ENCODE data around the gene FERMT1. TPM values are rescaled to one million over a fixed set of nuclear protein-coding genes. Genes with fewer than 3 reads are reported as not detected.

FERMT1 gene
- polyA plus RNA-seq, 2 donors = 10.9 to 14.0 TPM

DNA sequence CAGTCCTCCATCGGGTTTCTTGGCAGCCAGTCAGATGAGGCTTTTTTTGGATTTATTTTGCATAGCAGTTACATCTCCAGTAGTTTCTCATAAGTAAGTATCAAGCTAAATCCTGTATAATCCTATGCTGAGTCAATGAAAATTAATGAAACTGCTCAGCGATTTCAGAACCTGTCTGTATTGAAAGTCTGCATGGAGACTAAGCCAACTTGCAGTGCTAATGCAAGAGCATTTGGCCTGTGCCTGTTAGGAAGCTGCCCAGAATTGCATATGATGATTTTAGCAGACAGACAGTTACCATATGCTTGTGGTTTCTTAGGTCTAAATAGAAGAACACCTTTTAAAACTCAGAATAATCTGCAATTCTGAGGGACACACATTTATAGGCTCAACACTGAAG lies 43.8 kb downstream of the FERMT1 start:
- H3K27ac ChIP-seq (ENCODE audit: low read depth in 2 of 2, low read length in 1 of 2) = peak overlapping the region in 1 of 2 donors; percentile 40
- no peaks in the 10 kb centered on the region for H3K27me3 ChIP-seq (ENCODE audit: control insufficient read depth in 1 of 2, insufficient read depth in 2 of 2, low read length in 2 of 2)
- no peaks in the 10 kb centered on the region for H3K4me1 ChIP-seq (ENCODE audit: control insufficient read depth in 2 of 2, insufficient read depth in 2 of 2, low read length in 1 of 2)
- WGBS, 2 donors = 33 to 57% methylated on average over 2 of the region's 2 CpGs
- no peaks in the 10 kb centered on the region for H3K9me3 ChIP-seq (ENCODE audit: control insufficient read depth in 2 of 2, insufficient read depth in 1 of 2, low read depth in 1 of 2, low read length in 1 of 2)
- peaks cover 0 to 15% of the 10 kb centered on the region in 2 donors for H3K36me3 ChIP-seq (ENCODE audit: control insufficient read depth in 2 of 2, insufficient read depth in 2 of 2, low read length in 1 of 2)
- H3K4me3 ChIP-seq (ENCODE audit: low read depth in 1 of 2, low read length in 2 of 2) = no peak overlapping the region

DNA sequence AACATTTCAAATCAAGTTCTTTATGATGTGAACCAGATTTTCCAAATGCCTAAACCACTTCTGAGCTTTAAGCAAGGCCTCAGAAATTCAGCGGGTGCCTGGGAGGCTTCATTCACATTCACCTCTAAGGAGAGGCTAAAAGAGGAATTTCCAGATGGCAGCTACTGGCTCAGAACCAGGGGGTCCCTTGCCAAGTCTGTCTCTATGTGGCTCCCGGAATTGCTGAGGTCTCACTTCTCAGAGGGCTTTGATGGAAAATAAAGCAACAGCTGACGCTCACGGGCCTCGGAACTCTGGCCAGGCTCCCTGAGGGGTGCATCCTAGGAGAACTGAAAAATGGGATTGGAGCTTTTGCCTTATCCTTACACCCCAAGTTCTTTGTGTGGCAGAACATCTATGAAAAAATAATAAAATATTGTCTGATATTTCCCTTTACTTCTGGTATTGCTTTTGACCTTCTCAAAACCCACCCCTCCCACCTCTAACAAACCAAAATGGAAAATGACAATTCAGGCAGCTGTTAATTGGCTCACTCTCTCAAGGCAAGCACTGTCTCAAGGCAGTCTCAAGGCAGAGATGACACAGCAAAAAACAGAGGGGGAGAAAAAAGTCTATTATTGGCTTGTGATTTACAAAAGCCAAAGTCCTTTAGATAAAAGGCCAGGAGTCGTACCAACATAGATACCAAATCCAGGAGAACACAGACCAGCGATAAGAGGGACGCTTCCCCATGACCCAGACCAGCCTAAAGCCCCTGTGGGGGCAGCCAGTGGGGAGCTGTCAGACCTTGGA lies 47.2 kb downstream of the FERMT1 start:
- H3K27me3 ChIP-seq (ENCODE audit: control insufficient read depth in 1 of 2, insufficient read depth in 2 of 2, low read length in 2 of 2) = no peaks in the 10 kb centered on the region

DNA sequence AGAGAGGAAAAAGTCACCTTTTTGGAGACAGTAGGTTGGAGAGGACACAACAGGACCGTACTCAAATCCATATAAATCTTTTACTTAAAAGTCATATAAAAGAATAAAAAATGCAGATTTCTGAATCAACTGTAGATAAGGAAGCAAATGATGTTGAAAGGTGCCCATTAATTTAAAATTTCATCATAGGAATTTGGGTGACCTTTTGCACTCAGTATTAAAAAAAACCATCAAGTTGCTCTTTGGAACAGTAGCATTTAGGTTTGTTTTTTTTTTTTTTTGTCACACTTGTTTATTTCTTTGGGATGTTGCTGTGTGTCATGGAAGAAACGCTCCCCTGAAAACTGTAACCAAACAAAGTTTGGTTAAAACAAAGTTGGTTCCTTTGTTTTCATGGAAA lies 48.0 kb downstream of the FERMT1 start:
- Histone ChIP-seq H3K36me3 (ENCODE audit: control insufficient read depth in 2 of 2, insufficient read depth in 2 of 2, low read length in 1 of 2) (peaks cover 0 to 12% of the 10 kb centered on the region in 2 donors), H3K9me3 (ENCODE audit: control insufficient read depth in 2 of 2, insufficient read depth in 1 of 2, low read depth in 1 of 2, low read length in 1 of 2) (no peaks in the 10 kb centered on the region), H3K4me3 (ENCODE audit: low read depth in 1 of 2, low read length in 2 of 2) (no peak overlapping the region), H3K27me3 (ENCODE audit: control insufficient read depth in 1 of 2, insufficient read depth in 2 of 2, low read length in 2 of 2) (no peaks in the 10 kb centered on the region), H3K4me1 (ENCODE audit: control insufficient read depth in 2 of 2, insufficient read depth in 2 of 2, low read length in 1 of 2) (no peaks in the 10 kb centered on the region), H3K27ac (ENCODE audit: low read depth in 2 of 2, low read length in 1 of 2) (no peak overlapping the region)
- WGBS, 2 donors = 84 to 88% methylated on average over 2 of the region's 2 CpGs

More for the DNA sequence above, 47.2 kb downstream of the FERMT1 start:
- Histone ChIP-seq H3K36me3 (ENCODE audit: control insufficient read depth in 2 of 2, insufficient read depth in 2 of 2, low read length in 1 of 2) (peaks cover 0 to 12% of the 10 kb centered on the region in 2 donors), H3K27ac (ENCODE audit: low read depth in 2 of 2, low read length in 1 of 2) (no peak overlapping the region), H3K4me3 (ENCODE audit: low read depth in 1 of 2, low read length in 2 of 2) (no peak overlapping the region), H3K9me3 (ENCODE audit: control insufficient read depth in 2 of 2, insufficient read depth in 1 of 2, low read depth in 1 of 2, low read length in 1 of 2) (no peaks in the 10 kb centered on the region), H3K4me1 (ENCODE audit: control insufficient read depth in 2 of 2, insufficient read depth in 2 of 2, low read length in 1 of 2) (no peaks in the 10 kb centered on the region)
- 52 to 55% methylated on average over 8 of the region's 8 CpGs for WGBS, 2 donors

DNA sequence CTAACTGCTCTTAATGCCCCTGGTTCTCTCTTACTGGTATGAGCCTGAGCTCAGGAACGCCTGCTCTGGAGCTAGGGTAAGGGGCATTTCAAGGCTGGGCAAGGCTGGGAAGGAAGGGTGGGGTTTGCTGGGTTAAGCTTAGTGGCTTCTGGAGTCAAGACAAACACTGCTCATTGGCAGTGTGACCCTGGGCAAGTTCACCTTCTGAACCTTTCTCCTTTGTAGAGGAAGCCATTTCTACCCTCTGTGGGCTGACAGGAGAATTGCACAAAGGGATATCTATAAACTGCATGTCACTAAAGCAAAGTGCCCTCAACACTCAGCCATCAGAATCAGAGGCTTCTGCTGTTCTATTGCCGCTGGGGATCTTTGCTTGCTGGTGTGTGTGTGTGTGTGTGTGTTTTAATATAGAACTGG lies 48.7 kb downstream of the FERMT1 start:
- H3K4me1 ChIP-seq (ENCODE audit: control insufficient read depth in 2 of 2, insufficient read depth in 2 of 2, low read length in 1 of 2) = no peaks in the 10 kb centered on the region
- H3K27ac ChIP-seq (ENCODE audit: low read depth in 2 of 2, low read length in 1 of 2) = no peak overlapping the region
- peaks cover 0 to 12% of the 10 kb centered on the region in 2 donors for H3K36me3 ChIP-seq (ENCODE audit: control insufficient read depth in 2 of 2, insufficient read depth in 2 of 2, low read length in 1 of 2)
- WGBS, 2 donors = 63 to 85% methylated on average over 2 of the region's 2 CpGs
- H3K4me3 ChIP-seq (ENCODE audit: low read depth in 1 of 2, low read length in 2 of 2) = no peak overlapping the region
- no peaks in the 10 kb centered on the region for H3K9me3 ChIP-seq (ENCODE audit: control insufficient read depth in 2 of 2, insufficient read depth in 1 of 2, low read depth in 1 of 2, low read length in 1 of 2)
- no peaks in the 10 kb centered on the region for H3K27me3 ChIP-seq (ENCODE audit: control insufficient read depth in 1 of 2, insufficient read depth in 2 of 2, low read length in 2 of 2)

DNA sequence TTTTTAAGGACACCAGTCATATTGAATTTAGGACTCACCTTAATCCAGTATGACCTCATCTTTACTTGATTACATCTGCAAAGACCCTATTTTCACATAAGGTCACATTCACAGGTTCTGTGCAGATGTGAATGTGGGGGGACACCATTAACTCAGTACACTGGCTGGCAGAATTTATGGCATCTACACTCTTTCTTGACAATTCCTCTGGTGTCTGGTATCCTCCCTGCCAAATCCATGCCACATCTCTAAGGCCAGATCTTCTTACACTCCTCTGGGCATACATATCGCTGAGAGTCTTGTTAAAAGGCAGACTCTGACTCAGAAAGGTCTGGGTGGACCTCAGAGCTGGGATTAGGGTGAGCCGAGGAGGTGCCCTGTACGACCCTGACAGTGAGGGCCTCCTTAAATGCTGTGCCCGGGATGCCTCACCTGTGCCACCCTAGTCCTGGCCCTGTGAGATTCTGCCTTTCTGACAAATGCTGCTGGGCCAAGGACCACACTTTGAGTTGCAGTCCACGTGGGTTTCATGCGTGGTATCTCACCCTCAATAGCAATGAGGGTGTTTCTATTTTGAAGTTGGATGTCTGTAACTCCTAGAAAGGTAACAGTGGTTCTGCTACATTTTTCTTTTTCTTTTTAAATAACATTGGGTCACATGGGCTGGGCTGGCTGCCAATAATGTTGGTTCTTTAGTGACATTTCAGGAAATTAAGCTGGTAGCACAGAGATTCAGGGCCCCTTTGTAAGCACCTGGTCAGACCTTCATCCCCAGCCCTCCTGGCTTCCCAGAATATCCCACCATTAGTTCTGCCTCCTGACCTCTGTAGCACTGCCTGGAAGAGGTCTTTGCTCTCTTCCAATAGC lies 51.8 kb downstream of the FERMT1 start:
- Histone ChIP-seq H3K4me1 (ENCODE audit: control insufficient read depth in 2 of 2, insufficient read depth in 2 of 2, low read length in 1 of 2) (no peaks in the 10 kb centered on the region), H3K36me3 (ENCODE audit: control insufficient read depth in 2 of 2, insufficient read depth in 2 of 2, low read length in 1 of 2) (peaks cover 0 to 3% of the 10 kb centered on the region in 2 donors)

DNA sequence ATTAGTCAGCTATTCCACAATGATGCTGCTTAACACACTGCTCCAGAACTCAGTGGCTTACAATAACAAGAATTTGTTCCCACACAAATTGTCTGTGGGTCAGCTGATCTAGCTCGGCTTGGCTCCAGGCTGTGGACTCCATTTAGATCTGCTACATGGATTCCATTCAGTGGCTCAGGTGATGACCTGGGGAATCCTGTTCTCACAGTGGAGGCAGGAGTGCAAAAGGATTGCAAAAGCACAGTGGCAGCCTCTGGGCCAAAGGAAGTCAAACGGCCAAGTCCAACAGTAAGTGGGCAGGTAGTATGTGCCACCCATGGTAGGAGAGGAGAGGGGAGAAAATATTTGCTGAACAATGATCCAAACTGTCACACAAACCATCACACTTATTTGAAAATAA lies 53.2 kb downstream of the FERMT1 start:
- no peaks in the 10 kb centered on the region for H3K9me3 ChIP-seq (ENCODE audit: control insufficient read depth in 2 of 2, insufficient read depth in 1 of 2, low read depth in 1 of 2, low read length in 1 of 2)
- H3K27ac ChIP-seq (ENCODE audit: low read depth in 2 of 2, low read length in 1 of 2) = no peak overlapping the region
- H3K4me3 ChIP-seq (ENCODE audit: low read depth in 1 of 2, low read length in 2 of 2) = no peak overlapping the region
- H3K27me3 ChIP-seq (ENCODE audit: control insufficient read depth in 1 of 2, insufficient read depth in 2 of 2, low read length in 2 of 2) = no peaks in the 10 kb centered on the region
- H3K4me1 ChIP-seq (ENCODE audit: control insufficient read depth in 2 of 2, insufficient read depth in 2 of 2, low read length in 1 of 2) = no peaks in the 10 kb centered on the region
- H3K36me3 ChIP-seq (ENCODE audit: control insufficient read depth in 2 of 2, insufficient read depth in 2 of 2, low read length in 1 of 2) = peaks cover 0 to 2% of the 10 kb centered on the region in 2 donors
- WGBS, 2 donors = 89% methylated on average over 2 of the region's 2 CpGs

More for the DNA sequence above, 51.8 kb downstream of the FERMT1 start:
- WGBS, 2 donors = 81 to 83% methylated on average over 6 of the region's 6 CpGs
- H3K4me3 ChIP-seq (ENCODE audit: low read depth in 1 of 2, low read length in 2 of 2) = no peak overlapping the region
- H3K9me3 ChIP-seq (ENCODE audit: control insufficient read depth in 2 of 2, insufficient read depth in 1 of 2, low read depth in 1 of 2, low read length in 1 of 2) = no peaks in the 10 kb centered on the region
- H3K27ac ChIP-seq (ENCODE audit: low read depth in 2 of 2, low read length in 1 of 2) = no peak overlapping the region
- H3K27me3 ChIP-seq (ENCODE audit: control insufficient read depth in 1 of 2, insufficient read depth in 2 of 2, low read length in 2 of 2) = no peaks in the 10 kb centered on the region

DNA sequence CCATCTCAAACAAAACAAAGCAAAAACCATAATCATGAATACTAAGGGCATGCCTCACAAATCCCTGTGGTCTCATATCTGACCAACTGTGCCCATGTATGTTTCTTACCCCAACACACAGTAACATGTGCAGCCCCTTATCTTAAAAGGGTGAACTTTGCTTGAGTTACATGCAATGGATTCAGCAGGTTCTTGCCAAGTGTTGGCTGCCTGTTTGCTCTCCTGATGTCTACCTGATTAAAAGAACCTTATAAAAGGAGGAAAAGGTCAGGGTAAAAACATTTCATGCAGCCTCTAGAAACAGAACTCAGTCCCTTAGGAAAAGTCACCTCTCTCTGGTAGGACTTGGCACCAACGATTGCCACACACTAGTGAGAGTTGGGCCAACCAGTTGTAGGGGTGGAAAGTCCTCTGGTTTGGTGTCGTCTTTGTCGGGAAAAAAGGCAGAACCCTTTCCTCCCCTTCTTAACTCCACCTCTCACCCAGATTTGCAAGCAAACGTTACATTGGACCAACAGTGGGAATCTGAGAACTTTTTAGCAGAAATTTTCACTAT lies 55.0 kb downstream of the FERMT1 start:
- H3K4me3 ChIP-seq (ENCODE audit: low read depth in 1 of 2, low read length in 2 of 2) = no peak overlapping the region
- H3K27ac ChIP-seq (ENCODE audit: low read depth in 2 of 2, low read length in 1 of 2) = no peak overlapping the region
- no peaks in the 10 kb centered on the region for H3K27me3 ChIP-seq (ENCODE audit: control insufficient read depth in 1 of 2, insufficient read depth in 2 of 2, low read length in 2 of 2)
- no peaks in the 10 kb centered on the region for H3K9me3 ChIP-seq (ENCODE audit: control insufficient read depth in 2 of 2, insufficient read depth in 1 of 2, low read depth in 1 of 2, low read length in 1 of 2)
- peaks cover 0 to 2% of the 10 kb centered on the region in 2 donors for H3K36me3 ChIP-seq (ENCODE audit: control insufficient read depth in 2 of 2, insufficient read depth in 2 of 2, low read length in 1 of 2)
- 65 to 88% methylated on average over 4 of the region's 4 CpGs for WGBS, 2 donors
- no peaks in the 10 kb centered on the region for H3K4me1 ChIP-seq (ENCODE audit: control insufficient read depth in 2 of 2, insufficient read depth in 2 of 2, low read length in 1 of 2)

DNA sequence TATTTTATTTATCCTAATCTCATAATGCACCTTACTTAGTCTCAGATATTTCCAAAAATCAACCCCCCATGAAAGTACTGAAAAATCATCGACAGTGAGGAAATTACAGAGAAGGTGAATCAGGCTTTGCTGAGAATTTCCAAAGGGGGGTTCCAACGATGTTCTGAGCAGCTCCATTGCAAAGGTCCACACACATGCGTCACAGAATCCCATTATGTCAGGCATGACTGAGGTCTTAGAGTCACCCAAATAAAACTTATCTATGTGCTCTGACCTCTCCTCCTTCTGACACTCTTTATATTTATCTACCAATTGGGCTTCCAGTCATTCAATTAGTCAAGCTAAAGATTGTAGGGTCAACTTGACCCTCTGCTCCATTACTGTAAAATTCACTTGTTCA lies 56.2 kb downstream of the FERMT1 start:
- Histone ChIP-seq H3K9me3 (ENCODE audit: control insufficient read depth in 2 of 2, insufficient read depth in 1 of 2, low read depth in 1 of 2, low read length in 1 of 2) (no peaks in the 10 kb centered on the region), H3K4me1 (ENCODE audit: control insufficient read depth in 2 of 2, insufficient read depth in 2 of 2, low read length in 1 of 2) (no peaks in the 10 kb centered on the region), H3K27me3 (ENCODE audit: control insufficient read depth in 1 of 2, insufficient read depth in 2 of 2, low read length in 2 of 2) (no peaks in the 10 kb centered on the region), H3K27ac (ENCODE audit: low read depth in 2 of 2, low read length in 1 of 2) (no peak overlapping the region), H3K36me3 (ENCODE audit: control insufficient read depth in 2 of 2, insufficient read depth in 2 of 2, low read length in 1 of 2) (peaks cover 0 to 2% of the 10 kb centered on the region in 2 donors), H3K4me3 (ENCODE audit: low read depth in 1 of 2, low read length in 2 of 2) (no peak overlapping the region)
- WGBS, 2 donors = 85 to 87% methylated on average over 3 of the region's 3 CpGs

DNA sequence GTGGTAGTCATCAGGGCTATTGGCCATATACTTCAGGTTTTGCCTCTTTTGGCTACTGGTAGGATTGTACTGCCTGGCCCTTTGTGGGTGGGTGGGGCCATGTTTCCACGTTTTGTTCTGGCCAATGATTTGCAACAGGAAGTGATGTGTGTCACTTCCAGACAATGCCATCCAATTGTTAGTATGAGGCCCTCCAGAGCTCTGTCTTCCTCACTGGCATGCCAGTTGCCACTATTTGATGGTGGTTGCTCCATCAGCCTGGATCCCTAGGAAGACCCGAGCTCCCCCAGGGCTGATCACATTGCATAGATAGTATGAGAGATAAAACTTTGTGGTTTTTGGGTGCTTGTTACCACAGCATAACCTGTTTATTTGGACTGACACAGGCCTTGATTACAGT lies 61.3 kb downstream of the FERMT1 start:
- Histone ChIP-seq H3K36me3 (ENCODE audit: control insufficient read depth in 2 of 2, insufficient read depth in 2 of 2, low read length in 1 of 2) (no peaks in the 10 kb centered on the region), H3K27me3 (ENCODE audit: control insufficient read depth in 1 of 2, insufficient read depth in 2 of 2, low read length in 2 of 2) (no peaks in the 10 kb centered on the region), H3K9me3 (ENCODE audit: control insufficient read depth in 2 of 2, insufficient read depth in 1 of 2, low read depth in 1 of 2, low read length in 1 of 2) (no peaks in the 10 kb centered on the region), H3K27ac (ENCODE audit: low read depth in 2 of 2, low read length in 1 of 2) (no peak overlapping the region), H3K4me1 (ENCODE audit: control insufficient read depth in 2 of 2, insufficient read depth in 2 of 2, low read length in 1 of 2) (no peaks in the 10 kb centered on the region), H3K4me3 (ENCODE audit: low read depth in 1 of 2, low read length in 2 of 2) (no peak overlapping the region)
- WGBS, 2 donors = 51 to 68% methylated on average over 2 of the region's 2 CpGs
